Mesenchymal stem cell (in vitro differentiated cells and primary cell): ENCODE data around the gene CRTC1.

Source experiments
- DNase-seq: peaks from one replicate; pipeline ENCODE4 v3.0.0-alpha.2; 2013
- H2AFZ ChIP-seq: one replicate; pipeline ENCODE4 v1.6.1; 2013; ENCODE audit warnings: low read depth, mild to moderate bottlenecking, control low read depth, inconsistent platforms, low read length, moderate library complexity
- H2AK5ac ChIP-seq: 2 replicates; pipeline ENCODE4 v1.6.1; 2013; ENCODE audit warnings: low read length, moderate library complexity, mild to moderate bottlenecking, inconsistent platforms; ENCODE audit not compliant: severe bottlenecking
- H2BK120ac ChIP-seq: one replicate; pipeline ENCODE4 v1.6.1; 2013; ENCODE audit warnings: low read depth, mild to moderate bottlenecking, inconsistent platforms, low read length, moderate library complexity
- H2BK12ac ChIP-seq, 2 experiments: one replicate each; pipeline ENCODE4 v1.6.1; 2013; ENCODE audit warnings: inconsistent platforms in 2 of 2, low read length in 2 of 2, mild to moderate bottlenecking in 2 of 2, moderate library complexity in 2 of 2, control low read depth in 1 of 2
- H2BK15ac ChIP-seq: one replicate; pipeline ENCODE4 v1.6.1; 2013; ENCODE audit warnings: mild to moderate bottlenecking, low read depth, inconsistent platforms; ENCODE audit not compliant: poor library complexity, severe bottlenecking
- H2BK5ac ChIP-seq: 2 replicates; pipeline ENCODE4 v1.6.1; 2013; ENCODE audit warnings: low read depth, mild to moderate bottlenecking, low read length, control low read depth, inconsistent platforms; ENCODE audit not compliant: poor library complexity, severe bottlenecking
- H3K14ac ChIP-seq, 2 experiments: one replicate each; pipeline ENCODE4 v1.6.1; 2013; ENCODE audit warnings: inconsistent platforms in 2 of 2, low read length in 2 of 2, control low read depth in 1 of 2, mild to moderate bottlenecking in 1 of 2, moderate library complexity in 1 of 2
- H3K18ac ChIP-seq, 2 experiments: one replicate each; pipeline ENCODE4 v1.6.1; 2013; ENCODE audit warnings: inconsistent platforms in 2 of 2, low read length in 2 of 2, control low read depth in 1 of 2, low read depth in 1 of 2, mild to moderate bottlenecking in 1 of 2
- H3K23ac ChIP-seq, 2 experiments: one replicate each; pipeline ENCODE4 v1.6.1; 2013; ENCODE audit warnings: inconsistent platforms in 2 of 2, low read length in 2 of 2, mild to moderate bottlenecking in 2 of 2, moderate library complexity in 2 of 2, control low read depth in 1 of 2
- H3K27ac ChIP-seq: 2 replicates; pipeline ENCODE4 v1.5.1; 2013; ENCODE audit warnings: mild to moderate bottlenecking, moderate library complexity, low read length, control low read depth, inconsistent platforms; ENCODE audit not compliant: poor library complexity, severe bottlenecking
- H3K27me3 ChIP-seq, 2 experiments: 2 replicates each; pipeline versions ENCODE4 v1.6.1 to v1.7.0; 2013; ENCODE audit warnings: low read length in 2 of 2, mild to moderate bottlenecking in 2 of 2, moderate library complexity in 2 of 2, control low read depth in 1 of 2, inconsistent platforms in 1 of 2; ENCODE audit not compliant: control insufficient read depth in 1 of 2, insufficient read depth in 1 of 2
- H3K36me3 ChIP-seq, 2 experiments: 2 replicates each; pipeline versions ENCODE4 v1.6.1 to v1.7.0; 2013; ENCODE audit warnings: low read length in 2 of 2, control low read depth in 1 of 2, inconsistent platforms in 1 of 2, low read depth in 1 of 2, mild to moderate bottlenecking in 1 of 2; ENCODE audit not compliant: insufficient read depth in 2 of 2, control insufficient read depth in 1 of 2
- H3K4ac ChIP-seq, 2 experiments: one replicate each; pipeline ENCODE4 v1.6.1; 2013; ENCODE audit warnings: inconsistent platforms in 2 of 2, low read length in 2 of 2, mild to moderate bottlenecking in 2 of 2, moderate library complexity in 2 of 2, control low read depth in 1 of 2, low read depth in 1 of 2
- H3K4me1 ChIP-seq: 2 replicates; pipeline ENCODE4 v1.6.1; 2013; ENCODE audit warnings: low read depth, low read length, control low read depth; ENCODE audit not compliant: control insufficient read depth, insufficient read depth
- H3K4me2 ChIP-seq: 2 replicates; pipeline ENCODE4 v1.6.1; 2013; ENCODE audit warnings: low read length, mild to moderate bottlenecking, inconsistent platforms; ENCODE audit not compliant: poor library complexity, severe bottlenecking
- H3K4me3 ChIP-seq, 2 experiments: 2 replicates each; pipeline versions ENCODE4 v1.5.1 to v1.7.0; 2013; ENCODE audit warnings: low read length in 2 of 2, mild to moderate bottlenecking in 2 of 2, control low read depth in 1 of 2, low read depth in 1 of 2; ENCODE audit not compliant: insufficient read depth in 1 of 2
- H3K79me1 ChIP-seq: replicated peaks from 2 replicates; pipeline ENCODE4 v1.6.1; 2013; ENCODE audit warnings: mild to moderate bottlenecking, control low read depth, low read length, inconsistent platforms; ENCODE audit not compliant: poor library complexity, severe bottlenecking
- H3K9ac ChIP-seq: 2 replicates; pipeline ENCODE4 v1.7.0; 2013; ENCODE audit warnings: mild to moderate bottlenecking, low read length, moderate library complexity
- H3K9me3 ChIP-seq: 2 replicates; pipeline ENCODE4 v1.7.0; 2013; ENCODE audit warnings: mild to moderate bottlenecking, low read length; ENCODE audit not compliant: control insufficient read depth
- H4K8ac ChIP-seq: one replicate; pipeline ENCODE4 v1.6.1; 2013; ENCODE audit warnings: inconsistent platforms, mild to moderate bottlenecking, low read length, moderate library complexity
- H4K91ac ChIP-seq: one replicate; pipeline ENCODE4 v1.6.1; 2013; ENCODE audit warnings: mild to moderate bottlenecking, low read length, inconsistent platforms
- WGBS: methylation state at CpG from one replicate; pipeline ENCODE4 v1.1.7; 2013; ENCODE audit warnings: mixed read lengths; 5-methylcytosine and 5-hydroxymethylcytosine counted together

Gene CRTC1

GRCh38 chr19:18751571-18751970, 68.1 kb downstream of the CRTC1 start:
- Histone ChIP-seq H2AK5ac (no peak overlapping the region), H3K4me3 (no peak overlapping the region), H3K27ac (no peak overlapping the region), H2BK15ac (no peak overlapping the region), H3K23ac (peak overlapping the region in 1 of 2 experiments; percentile 70), H3K9me3 (no peaks in the 10 kb centered on the region), H3K27me3 (no peaks in the 10 kb centered on the region), H2BK5ac (no peak overlapping the region), H3K9ac (no peak overlapping the region), H3K4me2 (no peak overlapping the region), H3K4me1 (peaks cover 3% of the 10 kb centered on the region), H2BK12ac (peak overlapping the region in 1 of 2 experiments; percentile 51), H3K36me3 (peaks cover 28 to 30% of the 10 kb centered on the region in 2 experiments), H3K18ac (no peak overlapping the region), H3K79me1 (peaks cover 1% of the 10 kb centered on the region), H4K8ac (no peak overlapping the region), H2BK120ac (no peak overlapping the region), H4K91ac (no peak overlapping the region), H3K4ac (no peak overlapping the region), H3K14ac (peak overlapping the region in 1 of 2 experiments; percentile 72), H2AFZ (no peak overlapping the region)
- 95% methylated on average over 9 of the region's 10 CpGs for WGBS
- no peak for DNase-seq

DNA sequence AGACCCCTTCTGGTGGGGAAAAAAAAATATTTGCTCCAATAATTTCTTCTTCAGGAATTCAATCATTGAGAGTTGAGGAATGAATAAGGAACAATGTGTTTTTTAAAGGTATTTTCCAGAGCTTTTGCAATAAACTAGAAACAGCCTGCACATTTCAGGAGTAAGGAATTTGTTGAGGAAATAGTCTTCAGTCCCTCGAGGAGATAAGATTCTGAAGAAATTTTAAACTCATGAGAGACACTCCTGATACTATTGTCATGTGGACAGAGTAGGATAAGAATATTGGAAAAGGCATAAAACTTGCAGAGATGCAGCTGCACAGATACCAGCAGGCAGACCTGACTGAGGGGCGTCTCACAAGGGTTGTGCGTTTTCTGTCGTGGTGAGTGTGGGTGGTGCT, 71.0 kb downstream of the CRTC1 start:
- DNase-seq: no peak
- no peak overlapping the region for H2AK5ac ChIP-seq
- no peak overlapping the region for H3K18ac ChIP-seq
- H3K4me2 ChIP-seq: no peak overlapping the region
- no peak overlapping the region for H3K14ac ChIP-seq
- H2BK5ac ChIP-seq: no peak overlapping the region
- no peak overlapping the region for H4K8ac ChIP-seq
- no peaks in the 10 kb centered on the region for H3K79me1 ChIP-seq
- no peaks in the 10 kb centered on the region for H3K9me3 ChIP-seq
- H3K27me3 ChIP-seq: no peaks in the 10 kb centered on the region
- no peaks in the 10 kb centered on the region for H3K4me1 ChIP-seq
- H2BK15ac ChIP-seq: no peak overlapping the region
- 100% methylated on average over 1 of the region's 4 CpGs for WGBS
- no peak overlapping the region for H2BK120ac ChIP-seq
- H3K4ac ChIP-seq: no peak overlapping the region
- no peak overlapping the region for H3K27ac ChIP-seq
- H2BK12ac ChIP-seq: no peak overlapping the region
- no peak overlapping the region for H3K9ac ChIP-seq
- H4K91ac ChIP-seq: no peak overlapping the region
- H3K36me3 ChIP-seq: peaks cover 29 to 32% of the 10 kb centered on the region in 2 experiments
- no peak overlapping the region for H3K4me3 ChIP-seq
- no peak overlapping the region for H2AFZ ChIP-seq
- H3K23ac ChIP-seq: no peak overlapping the region

DNA sequence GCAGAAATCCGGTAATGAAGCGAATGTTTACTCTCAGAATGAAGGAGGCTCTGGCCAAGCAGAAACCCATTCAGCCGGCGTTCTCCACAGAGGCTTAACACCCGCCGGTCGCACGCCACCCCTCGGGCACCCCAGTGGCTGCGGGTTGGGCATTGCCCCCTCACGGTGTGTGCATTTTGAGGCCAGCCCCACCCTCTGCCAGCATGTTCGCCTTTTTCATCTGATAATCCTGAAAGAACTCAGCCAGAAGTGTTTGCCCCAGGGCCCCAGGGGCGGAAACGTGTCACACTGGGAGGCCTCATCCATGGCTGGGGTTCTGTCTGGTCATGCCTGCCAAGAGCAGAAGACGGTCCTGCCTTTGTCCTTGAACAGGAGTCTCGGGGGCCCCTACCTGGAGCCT, 73.4 kb downstream of the CRTC1 start:
- no peak overlapping the region for H2AK5ac ChIP-seq
- H4K8ac ChIP-seq: no peak overlapping the region
- no peak overlapping the region for H3K23ac ChIP-seq
- no peak for DNase-seq
- H2BK15ac ChIP-seq: no peak overlapping the region
- H3K18ac ChIP-seq: no peak overlapping the region
- no peak overlapping the region for H3K4me3 ChIP-seq
- H2BK120ac ChIP-seq: no peak overlapping the region
- no peaks in the 10 kb centered on the region for H3K79me1 ChIP-seq
- H3K27ac ChIP-seq: no peak overlapping the region
- H3K4me2 ChIP-seq: no peak overlapping the region
- no peaks in the 10 kb centered on the region for H3K27me3 ChIP-seq
- H4K91ac ChIP-seq: no peak overlapping the region
- H3K14ac ChIP-seq: no peak overlapping the region
- H3K9me3 ChIP-seq: no peaks in the 10 kb centered on the region
- H2AFZ ChIP-seq: no peak overlapping the region
- H2BK5ac ChIP-seq: no peak overlapping the region
- H3K9ac ChIP-seq: no peak overlapping the region
- H2BK12ac ChIP-seq: no peak overlapping the region
- H3K4me1 ChIP-seq: no peaks in the 10 kb centered on the region
- H3K36me3 ChIP-seq: peaks cover 8 to 10% of the 10 kb centered on the region in 2 experiments
- 94% methylated on average over 16 of the region's 16 CpGs for WGBS
- no peak overlapping the region for H3K4ac ChIP-seq

GRCh38 chr19:18759304-18759994, 76.0 kb downstream of the CRTC1 start:
- Histone ChIP-seq H3K14ac (no peak overlapping the region), H3K79me1 (no peaks in the 10 kb centered on the region), H3K23ac (no peak overlapping the region), H3K27ac (no peak overlapping the region), H2BK5ac (no peak overlapping the region), H3K4me2 (no peak overlapping the region), H3K9me3 (no peaks in the 10 kb centered on the region), H3K36me3 (peaks cover 4% of the 10 kb centered on the region in 2 experiments), H2BK15ac (no peak overlapping the region), H3K4me3 (no peak overlapping the region), H3K4me1 (peaks cover 9% of the 10 kb centered on the region), H3K4ac (no peak overlapping the region), H3K9ac (no peak overlapping the region), H2AK5ac (no peak overlapping the region), H2BK120ac (no peak overlapping the region), H4K8ac (no peak overlapping the region), H3K18ac (no peak overlapping the region), H2AFZ (no peak overlapping the region), H4K91ac (no peak overlapping the region), H3K27me3 (no peaks in the 10 kb centered on the region), H2BK12ac (no peak overlapping the region)
- DNase-seq: no peak
- 91% methylated on average over 19 of the region's 19 CpGs for WGBS
